Measurements from ENCODE around the gene TAAR9.
A peak's percentile ranks its signal among the peaks of the same experiment; 100 is the strongest.

Gene TAAR9, protein sequence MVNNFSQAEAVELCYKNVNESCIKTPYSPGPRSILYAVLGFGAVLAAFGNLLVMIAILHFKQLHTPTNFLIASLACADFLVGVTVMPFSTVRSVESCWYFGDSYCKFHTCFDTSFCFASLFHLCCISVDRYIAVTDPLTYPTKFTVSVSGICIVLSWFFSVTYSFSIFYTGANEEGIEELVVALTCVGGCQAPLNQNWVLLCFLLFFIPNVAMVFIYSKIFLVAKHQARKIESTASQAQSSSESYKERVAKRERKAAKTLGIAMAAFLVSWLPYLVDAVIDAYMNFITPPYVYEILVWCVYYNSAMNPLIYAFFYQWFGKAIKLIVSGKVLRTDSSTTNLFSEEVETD

GRCh38 chr6:132537977-132538376, at the start of gene TAAR9:
TAAR9 (plus strand) TSS chr6:132538277; CDS start chr6:132538290, 13 bp downstream.
- DNase-seq, result no peak

DNA sequence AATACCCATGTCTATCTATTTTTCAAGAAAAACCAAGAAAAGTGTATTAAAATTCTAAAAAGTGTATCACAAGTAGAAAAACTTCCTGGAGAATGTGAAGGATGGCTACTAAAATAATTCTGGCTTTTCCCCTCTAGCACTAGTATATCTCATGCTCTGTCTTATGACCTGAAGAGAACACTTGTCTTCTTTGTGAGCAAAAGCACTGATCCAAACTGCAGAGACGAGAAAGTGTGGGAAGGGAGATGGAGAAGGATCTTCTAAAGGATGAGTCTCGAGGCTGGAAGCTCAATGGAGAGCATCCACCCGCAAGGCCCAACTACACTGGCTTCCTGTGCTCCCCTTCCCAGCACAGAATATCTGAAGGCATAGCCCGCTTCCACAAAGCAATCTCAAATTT, 48.7 kb upstream of the TAAR9 start:
- DNase-seq, result no peak

DNA sequence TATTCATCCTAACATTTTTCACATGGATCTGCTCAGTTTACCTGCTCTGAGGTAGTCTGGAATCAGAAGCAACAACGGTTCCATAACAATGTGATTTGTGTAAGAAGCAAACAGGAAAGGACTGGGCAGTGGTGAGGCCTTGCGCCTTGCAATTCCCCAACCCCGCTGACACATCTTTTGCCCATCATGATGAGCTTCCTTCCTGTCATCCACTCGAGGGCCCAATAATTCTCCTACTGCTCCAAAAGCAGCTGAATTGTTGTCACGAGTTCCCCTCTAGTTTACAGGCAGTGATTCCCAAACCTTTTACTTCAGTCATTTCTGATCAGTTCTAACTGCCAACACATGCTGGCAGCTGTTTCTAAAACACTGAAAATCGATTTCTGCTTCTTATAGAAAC, 48.1 kb upstream of the TAAR9 start:
- no peak for DNase-seq

DNA sequence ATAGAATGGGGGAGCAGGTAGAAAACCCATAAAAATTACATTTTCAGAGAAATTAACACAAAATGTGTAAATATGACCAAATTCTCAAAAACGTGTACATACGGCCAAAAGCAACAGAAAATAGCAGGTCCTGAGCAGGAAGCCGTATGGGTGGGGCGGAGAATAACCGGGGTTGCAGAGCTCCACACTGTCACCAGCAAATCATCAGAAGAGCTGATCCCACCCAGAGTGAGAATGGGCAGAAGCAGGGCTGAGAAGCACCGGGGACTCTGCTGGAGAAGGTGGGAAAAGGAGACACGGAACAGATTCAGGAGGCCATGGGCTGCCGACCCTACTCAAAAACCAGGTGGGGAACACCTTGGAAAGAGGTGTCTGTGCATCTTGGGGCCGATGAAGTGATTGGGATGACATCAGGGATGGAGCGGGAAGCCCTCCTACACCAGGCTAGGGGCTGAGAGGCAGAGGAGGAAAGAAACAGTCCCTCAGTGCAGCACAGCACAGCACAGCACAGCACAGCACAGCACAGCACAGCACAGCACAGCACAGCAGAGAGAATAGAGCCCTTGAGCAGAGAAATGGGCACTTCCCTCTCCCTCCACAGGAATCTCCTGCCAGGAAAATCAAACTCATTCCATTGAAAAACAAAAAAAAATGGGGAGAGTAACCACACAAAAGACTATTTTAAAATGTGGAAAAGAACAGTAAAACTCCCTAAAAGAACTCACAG, 47.4 kb upstream of the TAAR9 start:
- DNase-seq, result no peak

GRCh38 chr6:132491303-132491702, 46.8 kb upstream of the TAAR9 start:
- no peak for DNase-seq

DNA sequence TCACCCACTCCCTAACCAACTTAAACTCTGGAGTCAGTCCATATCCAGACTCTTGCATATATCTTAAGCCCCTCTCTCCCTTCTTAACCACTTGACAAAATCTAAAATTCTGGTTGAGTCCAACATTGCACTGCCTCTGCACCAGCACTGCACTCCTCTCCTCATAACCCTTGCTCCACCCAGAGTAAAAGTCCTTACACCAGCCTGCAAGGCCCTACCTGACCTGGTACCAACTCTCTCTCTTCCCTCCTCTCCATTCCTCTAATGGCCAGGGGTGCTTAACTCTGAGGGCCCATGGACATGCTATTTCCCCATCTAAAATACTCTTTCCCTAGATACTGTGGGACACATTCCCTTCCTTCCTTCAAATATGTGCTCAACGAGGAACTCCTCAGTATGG, 46.2 kb upstream of the TAAR9 start:
- no peak for DNase-seq

DNA sequence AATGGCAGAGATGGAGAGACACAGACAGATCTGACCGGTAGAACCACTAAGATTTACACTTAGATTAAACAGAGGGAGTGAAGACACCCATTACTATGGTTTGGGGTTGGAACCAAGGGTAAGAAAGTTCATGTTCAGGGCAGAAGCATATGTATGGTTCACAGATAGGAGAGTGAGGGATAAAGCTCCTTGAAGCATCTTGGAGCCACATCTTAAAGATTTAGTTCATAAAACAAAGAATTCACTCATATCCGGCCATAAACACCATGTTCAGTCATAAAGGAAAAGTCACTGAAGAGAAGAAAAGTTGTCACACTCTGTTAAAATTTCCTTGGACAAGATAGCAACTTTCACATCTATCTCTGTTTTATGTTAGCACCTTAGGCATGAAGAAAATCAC, 43.1 kb upstream of the TAAR9 start:
- no peak for DNase-seq

- no peak for DNase-seq
Observed at GRCh38 chr6:132495604-132496079, 42.4 kb upstream of the TAAR9 start.

DNA sequence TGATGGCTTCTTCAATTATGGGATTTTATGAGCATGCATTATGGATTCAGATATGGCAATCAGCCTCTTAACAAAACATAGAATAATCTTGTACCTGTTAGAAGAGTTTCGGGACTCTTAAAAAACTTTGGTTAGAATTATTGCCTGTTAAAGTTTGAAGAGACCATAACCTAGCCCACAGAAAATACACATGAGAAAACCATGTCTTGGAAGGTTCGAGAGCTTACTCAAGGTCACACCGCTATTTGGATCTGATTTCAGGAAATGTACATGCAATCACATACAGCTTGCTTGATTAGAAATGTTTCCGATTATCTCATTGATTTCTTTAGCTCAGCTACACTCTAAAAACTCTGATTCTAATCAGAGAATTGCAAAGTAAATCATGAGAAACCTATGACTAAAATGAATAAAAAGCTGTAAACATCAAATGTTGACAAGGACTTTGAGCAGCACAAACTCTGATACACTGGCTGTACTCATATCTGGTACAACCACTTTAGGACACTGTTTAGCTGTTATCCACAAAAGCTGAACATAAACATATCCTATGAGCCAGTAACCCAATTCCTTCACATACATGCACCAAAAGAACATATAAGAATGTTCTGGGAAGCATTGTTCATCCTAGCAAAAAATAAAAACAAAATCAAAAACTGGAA, 41.4 kb upstream of the TAAR9 start:
- no peak for DNase-seq

DNA sequence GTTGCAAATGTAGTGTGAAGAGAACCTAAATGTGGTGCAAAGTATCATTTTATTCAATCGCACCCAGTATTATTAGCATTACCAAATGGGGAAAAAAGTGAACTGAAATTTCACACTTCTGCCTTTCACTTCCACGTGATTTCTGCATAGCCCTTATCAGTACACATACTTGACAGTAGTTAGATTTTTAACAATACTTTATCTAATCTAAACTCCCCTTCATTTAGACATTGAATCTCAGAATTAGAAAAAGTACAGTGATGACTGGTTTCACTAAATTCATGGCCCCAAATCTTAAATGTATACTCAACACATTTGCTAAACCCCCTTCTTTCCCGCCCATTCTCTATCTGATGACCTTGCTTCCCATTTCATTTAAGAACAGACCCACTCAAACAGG, 39.4 kb upstream of the TAAR9 start:
- DNase-seq, result no peak

- DNase-seq, result no peak
Observed at GRCh38 chr6:132499757-132500156, 38.3 kb upstream of the TAAR9 start.

- no peak for DNase-seq
Observed at GRCh38 chr6:132504757-132505156, 33.3 kb upstream of the TAAR9 start.

DNA sequence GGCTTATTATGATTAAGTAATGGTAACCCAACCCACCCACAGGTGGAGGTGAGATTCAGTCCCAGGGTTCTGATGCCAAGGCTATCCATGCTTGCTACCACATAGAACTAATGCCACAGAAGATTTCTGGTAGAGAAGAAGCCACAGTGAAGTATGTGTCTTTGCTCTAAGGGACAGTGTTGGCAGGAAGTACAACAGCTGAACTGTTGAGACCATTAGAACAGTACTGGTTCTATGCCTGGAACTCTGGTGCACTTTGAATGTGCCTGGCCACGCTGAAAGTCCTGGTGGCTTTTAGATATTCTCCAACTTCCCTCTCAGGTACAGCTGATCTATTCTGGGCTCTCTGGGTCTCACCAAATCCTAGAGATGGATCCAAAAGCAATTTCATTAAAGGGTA, 32.9 kb upstream of the TAAR9 start:
- no peak for DNase-seq

- no peak for DNase-seq
Observed at GRCh38 chr6:132506461-132506860, 31.6 kb upstream of the TAAR9 start.

DNA sequence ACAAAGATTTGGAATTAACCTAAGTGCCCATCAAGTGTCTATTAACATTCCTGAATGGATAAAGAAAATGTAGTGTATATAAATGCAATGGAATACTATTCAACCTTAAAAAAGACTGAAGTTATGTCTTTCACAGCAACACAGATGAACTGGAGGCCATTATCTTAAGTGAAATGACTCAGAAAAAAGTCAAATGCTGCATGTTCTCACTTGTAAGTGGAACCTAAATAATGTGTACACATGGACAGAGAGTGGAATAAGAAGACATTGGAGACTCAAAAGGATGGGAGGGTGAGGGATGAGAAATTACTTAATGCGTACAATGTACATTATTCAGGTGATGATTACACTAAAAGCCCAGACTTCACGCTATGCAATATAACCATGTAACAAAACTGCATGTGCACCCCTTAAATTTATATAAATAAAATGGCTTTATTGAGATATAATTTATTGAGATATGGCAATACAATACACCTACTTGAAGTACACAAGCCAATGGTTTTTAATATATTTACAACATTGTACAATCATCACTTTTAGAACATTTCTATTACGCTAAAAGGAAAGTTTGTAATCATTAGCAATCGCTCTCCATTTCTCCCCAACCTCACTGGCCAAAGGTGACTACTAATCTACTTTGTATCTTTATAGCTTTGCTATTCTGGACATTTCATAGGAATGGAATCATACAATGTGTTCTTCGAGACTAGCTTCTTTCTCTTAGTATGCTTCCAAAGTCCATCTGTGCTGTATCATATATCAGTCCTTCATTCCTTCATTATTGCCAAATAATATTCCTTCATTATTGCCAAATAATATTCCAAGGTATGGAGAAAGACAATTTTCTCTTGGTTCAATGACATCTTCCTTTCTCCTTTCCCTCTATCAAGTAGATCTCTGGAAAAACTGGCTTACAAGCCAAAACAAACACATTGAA, 30.9 kb upstream of the TAAR9 start:
- DNase-seq, result no peak

DNA sequence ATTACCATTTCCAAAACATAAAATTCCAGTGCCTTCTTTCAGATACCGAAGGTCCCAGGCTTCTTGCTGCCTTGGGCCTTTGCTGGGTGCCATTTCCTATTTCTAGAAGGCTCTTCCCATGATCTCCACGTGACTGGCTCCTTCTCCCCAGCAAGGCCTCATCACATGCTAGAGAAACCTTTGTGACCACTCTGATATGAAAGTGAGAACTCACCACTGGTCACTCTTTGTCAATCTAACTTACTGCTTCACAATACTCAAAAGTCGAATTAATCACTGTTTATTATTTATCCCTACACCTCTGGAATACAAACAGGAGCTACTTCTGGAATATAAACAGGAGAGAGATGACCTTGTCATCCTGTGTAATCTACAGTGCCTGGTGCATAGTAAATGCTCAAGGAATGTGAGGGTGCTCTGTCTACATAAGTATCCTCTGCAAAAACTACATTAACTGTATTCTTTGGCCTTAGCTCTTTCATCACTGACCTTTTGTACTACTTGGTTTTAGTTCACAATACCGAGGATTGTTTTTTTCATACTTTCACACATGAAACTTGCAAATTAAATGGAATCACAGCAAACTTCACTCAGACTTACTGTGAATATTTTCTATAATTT, 26.8 kb upstream of the TAAR9 start:
- no peak for DNase-seq

GRCh38 chr6:132511831-132512220, 26.3 kb upstream of the TAAR9 start:
- no peak for DNase-seq

- no peak for DNase-seq
Observed at GRCh38 chr6:132512342-132512637, 25.8 kb upstream of the TAAR9 start.

GRCh38 chr6:132512638-132513632, 25.1 kb upstream of the TAAR9 start, which contains the start of gene STX7:
STX7 (minus strand) TSS chr6:132513116; CDS start chr6:132503530, 9,586 bp downstream.
- DNase-seq, result peak; percentile 72

DNA sequence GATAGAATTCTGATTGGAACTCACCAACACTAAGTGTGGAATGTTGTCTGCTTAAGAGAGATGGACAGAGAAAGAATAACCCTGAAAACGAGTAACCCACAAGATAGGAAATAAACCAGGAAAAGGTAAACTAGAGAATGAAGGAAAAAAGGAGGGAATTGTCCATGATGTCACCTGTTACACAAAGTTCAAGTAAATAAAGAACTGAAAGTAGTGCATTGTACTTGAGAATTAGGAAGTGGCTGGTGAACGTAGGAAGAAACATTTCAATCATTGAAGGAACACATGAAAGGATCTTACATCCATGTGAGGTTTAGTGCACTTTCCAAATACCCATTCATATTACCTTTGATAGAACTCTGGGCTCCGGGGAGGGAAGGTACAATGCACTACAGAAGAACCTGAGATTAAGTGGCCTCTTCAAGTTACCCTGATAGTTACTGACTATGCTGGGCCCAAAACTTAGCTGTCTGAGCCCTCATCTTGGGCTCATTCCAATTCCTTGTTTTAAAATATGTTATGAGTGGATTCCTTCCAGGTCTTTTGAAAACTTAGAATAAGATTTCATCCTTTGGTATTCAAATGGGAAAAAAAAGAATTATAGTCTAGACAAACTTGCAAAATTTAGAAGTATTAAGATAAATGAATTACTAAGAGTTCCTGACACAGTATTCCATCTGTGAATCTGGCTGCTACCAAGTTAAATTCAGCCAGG, 24.1 kb upstream of the TAAR9 start:
- DNase-seq, result no peak

Data from amniotic stem cell (primary cell).